H1 (cell line): ENCODE results near the gene PLCB4.

Experiments
- CHD2 ChIP-seq: IDR thresholded peaks from 2 replicates; pipeline ENCODE4 v1.6.1; 2012; ENCODE audit warnings: low read length, improper control_type of control experiment
- CTCF ChIP-seq, 3 experiments: IDR thresholded peaks; 1 replicate in 2 of 3; 2 replicates in 1 of 3; pipeline versions ENCODE4 v1.5.1 to v1.6.1; 2011; ENCODE audit warnings: low read length in 3 of 3, mild to moderate bottlenecking in 3 of 3, inconsistent platforms in 2 of 3, low read depth in 1 of 3, moderate library complexity in 1 of 3; ENCODE audit not compliant: insufficient read depth in 1 of 3; ENCODE audit errors: control extremely low read depth in 1 of 3
- POLR2A ChIP-seq, 2 experiments: IDR thresholded peaks; 1 replicate in 1 of 2; 2 replicates in 1 of 2; pipeline ENCODE4 v1.6.1; 2011; ENCODE audit warnings: low read depth in 2 of 2, low read length in 2 of 2, mild to moderate bottlenecking in 2 of 2; ENCODE audit errors: control extremely low read depth in 1 of 2
- RXRA ChIP-seq: IDR thresholded peaks from 2 replicates; pipeline ENCODE4 v1.6.1; 2011; ENCODE audit warnings: low read depth, mild to moderate bottlenecking, low read length, moderate library complexity; ENCODE audit not compliant: insufficient read depth
- SRF ChIP-seq: IDR thresholded peaks from 2 replicates; pipeline ENCODE4 v1.6.1; 2011; ENCODE audit warnings: mild to moderate bottlenecking, low read depth, low read length, moderate library complexity
- TAF1 ChIP-seq: IDR thresholded peaks from 2 replicates; pipeline ENCODE4 v1.6.1; 2011; ENCODE audit warnings: mild to moderate bottlenecking, low read depth, low read length
- TCF12 ChIP-seq: IDR thresholded peaks from 2 replicates; pipeline ENCODE4 v1.6.1; 2011; ENCODE audit warnings: low read depth, mild to moderate bottlenecking, low read length
- USF2 ChIP-seq: IDR thresholded peaks from 2 replicates; pipeline ENCODE4 v1.6.1; 2011; ENCODE audit warnings: low read length, improper control_type of control experiment

DNA sequence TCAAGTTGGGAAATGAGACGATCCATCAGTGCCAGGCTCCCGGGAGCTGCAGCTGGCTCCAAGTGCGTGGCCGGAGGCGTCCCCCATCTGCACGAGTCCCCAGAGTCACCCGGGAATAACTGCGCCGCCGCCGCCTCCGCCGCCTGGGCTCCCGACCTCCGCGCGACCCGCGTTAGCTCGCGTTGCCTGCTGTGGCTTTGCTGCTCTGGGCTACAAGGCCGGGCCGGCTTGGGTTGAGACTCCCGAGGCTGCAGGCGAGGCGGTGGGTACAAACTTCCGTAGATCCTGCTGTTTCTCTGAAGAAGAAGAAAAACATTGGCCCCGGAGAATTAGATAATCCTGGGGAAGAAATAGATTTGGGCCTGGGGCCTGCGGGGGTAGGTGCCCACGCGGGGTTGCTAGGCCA lies 438.1 kb downstream of the PLCB4 start:
- TF ChIP-seq TCF12 (no peak), TAF1 (no peak), CTCF (IDR thresholded peaks at IDR 0.05; ENCODE audit: control extremely low read depth in 1 of 3, insufficient read depth in 1 of 3, low read depth in 1 of 3, low read length in 3 of 3) (no peak), CHD2 (no peak), RXRA (no peak), SRF (no peak), POLR2A (IDR thresholded peaks at IDR 0.05; ENCODE audit: control extremely low read depth in 1 of 2, low read depth in 2 of 2, low read length in 2 of 2) (no peak), USF2 (no peak)
